GM19397 (cell line): ENCODE data around the gene LDB2.

ENCODE experiments used
- ATAC-seq: cut with Tn5 transposase; IDR thresholded peaks from one replicate; pipeline ENCODE4 v1.9.1; 2021; ENCODE audit warnings: mild to moderate bottlenecking, moderate library complexity; ENCODE audit not compliant: unreplicated experiment

LDB2 gene

DNA sequence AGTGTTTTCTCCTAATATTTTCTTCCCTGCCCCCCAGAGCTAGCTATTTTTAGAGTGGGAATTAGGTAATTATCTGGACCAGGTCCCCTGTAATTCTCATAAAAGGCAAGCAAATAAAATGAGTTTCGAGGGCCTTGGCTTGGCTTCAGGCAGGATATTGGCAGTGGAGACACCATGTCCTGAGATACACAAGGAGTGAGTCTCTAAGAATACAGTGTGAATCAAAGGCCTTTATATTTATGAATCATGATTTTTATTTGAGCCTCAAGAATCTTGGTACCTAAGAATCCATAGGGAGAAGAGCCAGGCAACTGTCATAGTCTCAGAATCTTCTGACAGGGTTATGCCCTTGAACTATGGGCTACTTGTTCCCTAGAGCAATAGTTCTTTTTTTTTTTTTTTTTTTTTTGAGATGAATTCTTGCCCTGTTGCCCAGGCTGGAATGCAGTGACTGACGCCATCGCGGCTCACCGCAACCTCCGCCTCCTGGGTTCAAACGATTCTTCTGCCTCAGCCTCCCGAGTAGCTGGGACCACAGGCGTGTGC, 205.4 kb downstream of the LDB2 start:
- ATAC-seq, result no peak

DNA sequence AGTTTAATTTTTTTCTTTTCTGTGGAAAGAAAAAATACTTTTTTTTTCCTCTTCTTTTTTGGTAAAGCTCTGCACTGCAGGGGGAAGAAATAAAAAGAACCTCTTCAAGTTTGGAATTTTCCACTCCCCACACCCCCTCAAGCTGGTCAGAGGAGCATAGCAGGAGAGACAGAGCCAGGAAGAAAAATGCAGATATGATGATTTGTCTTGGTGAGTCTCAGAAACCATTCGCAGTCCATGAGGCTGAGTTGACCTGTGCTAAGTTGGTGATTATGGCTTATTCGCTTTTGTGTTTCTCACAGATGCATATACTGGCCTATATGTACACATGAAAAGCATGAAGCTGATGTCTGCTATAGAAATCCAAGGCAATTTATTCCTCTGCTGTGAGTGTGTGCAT, 205.9 kb downstream of the LDB2 start:
- ATAC-seq, result no peak

DNA sequence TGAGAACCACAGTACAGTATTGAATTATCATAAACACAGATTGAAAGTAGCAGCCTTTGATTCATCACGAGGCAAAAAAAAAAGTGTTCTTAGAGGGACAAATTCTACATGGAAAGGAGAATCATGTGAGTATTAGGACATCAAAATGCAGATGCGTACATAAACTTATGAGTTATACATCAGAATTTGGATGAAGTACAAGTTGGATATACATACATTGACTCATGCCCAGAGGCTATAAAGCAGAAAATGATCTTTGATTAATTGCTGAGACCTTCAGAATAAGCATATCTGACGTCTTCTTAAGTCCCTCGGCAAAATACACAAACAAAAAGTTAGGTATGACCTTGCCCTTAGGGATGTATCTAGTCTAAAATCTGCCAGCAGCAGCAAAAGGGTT, 206.4 kb downstream of the LDB2 start:
- ATAC-seq, result no peak

DNA sequence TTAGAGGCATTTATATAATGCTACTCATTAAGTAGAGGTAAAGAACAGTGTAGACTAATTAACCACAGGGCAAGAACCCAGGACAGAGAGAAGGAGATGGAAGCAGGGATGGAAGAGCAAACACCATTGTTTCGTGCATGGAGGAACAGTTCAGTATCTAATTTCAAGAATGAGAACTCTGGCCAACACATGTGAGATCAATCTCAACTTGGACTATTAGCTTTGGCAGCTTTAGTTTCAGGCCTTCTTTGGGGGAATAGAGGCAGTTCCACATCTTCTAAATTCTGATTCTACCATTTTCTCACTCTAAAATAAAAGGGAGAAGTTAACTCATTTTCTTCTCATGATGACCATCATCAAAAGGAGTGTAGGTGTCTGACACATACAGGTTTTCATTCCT, 207.0 kb downstream of the LDB2 start:
- ATAC-seq, result no peak

DNA sequence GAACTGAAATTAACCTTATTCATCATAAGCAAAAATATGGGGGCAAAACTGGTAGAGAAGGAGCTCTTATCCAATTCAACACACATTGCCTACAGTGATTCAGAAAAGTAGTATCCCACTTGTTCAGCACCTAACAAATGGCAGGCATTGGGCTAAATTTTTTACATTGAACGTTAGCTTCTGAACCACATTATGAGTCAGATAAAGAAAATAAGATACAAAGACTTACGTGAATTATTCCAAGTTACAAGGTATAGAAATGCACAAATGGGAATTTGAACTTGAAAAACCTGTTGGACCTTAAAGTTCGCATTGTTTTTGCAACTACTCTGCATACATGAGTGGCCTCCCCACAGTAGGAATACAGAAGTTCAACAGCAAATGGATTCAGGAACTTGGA, 210.6 kb downstream of the LDB2 start:
- no peak for ATAC-seq

DNA sequence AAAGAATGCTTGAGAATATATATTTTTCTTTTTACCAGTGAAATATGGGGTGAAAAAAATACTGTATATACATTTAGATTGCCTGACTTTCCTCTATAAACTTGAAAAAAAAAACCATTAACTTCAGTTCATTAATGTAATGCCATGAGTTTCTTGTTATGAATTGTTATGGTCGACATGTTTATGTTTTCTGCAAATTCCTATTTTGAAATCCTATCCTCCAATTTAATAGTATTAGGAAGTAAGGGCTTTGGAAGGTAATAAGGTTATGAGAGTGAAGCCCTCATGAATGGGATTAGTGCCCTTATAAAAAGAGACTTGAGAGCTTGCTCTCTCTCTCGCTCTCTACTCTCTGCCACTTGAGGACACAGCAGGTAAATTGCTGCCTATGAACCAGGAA, 211.4 kb downstream of the LDB2 start:
- no peak for ATAC-seq

DNA sequence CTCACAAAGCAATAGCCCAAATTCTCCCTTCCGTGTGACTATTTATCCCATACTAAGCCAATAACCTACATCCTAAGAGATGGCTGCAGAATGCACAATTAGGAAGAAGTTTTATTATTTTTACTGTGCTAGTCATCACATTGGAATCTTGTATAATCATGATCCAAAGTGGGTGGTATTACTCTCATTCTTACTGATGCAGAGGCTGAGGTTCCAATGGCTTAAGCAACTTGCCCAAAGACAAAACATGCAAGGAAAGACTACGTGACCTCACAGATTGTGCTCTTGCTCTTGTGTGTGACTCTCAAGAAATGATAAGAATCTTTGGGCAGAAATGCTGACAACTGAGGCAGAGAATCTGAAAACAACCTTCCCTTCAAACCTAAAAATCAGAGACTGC, 212.2 kb downstream of the LDB2 start:
- no peak for ATAC-seq

DNA sequence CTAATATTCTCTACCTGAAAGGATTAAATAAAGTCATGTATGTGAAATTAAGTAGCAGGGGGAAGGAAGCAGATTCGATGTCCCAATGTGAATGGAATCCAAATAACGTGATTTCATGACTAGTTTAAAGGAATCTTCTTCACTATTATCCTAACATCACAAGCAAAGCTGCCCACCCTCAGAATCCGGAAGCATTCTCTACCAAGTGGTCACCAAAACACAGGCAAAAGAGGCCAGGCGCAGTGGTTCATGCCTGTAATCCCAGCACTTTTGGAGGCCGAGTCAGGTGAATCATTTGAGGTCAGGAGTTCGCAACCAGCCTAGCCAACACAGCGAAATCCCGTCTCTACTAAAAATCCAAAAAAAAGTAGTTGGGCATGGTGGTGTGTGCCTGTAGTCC, 212.9 kb downstream of the LDB2 start:
- ATAC-seq, result no peak

DNA sequence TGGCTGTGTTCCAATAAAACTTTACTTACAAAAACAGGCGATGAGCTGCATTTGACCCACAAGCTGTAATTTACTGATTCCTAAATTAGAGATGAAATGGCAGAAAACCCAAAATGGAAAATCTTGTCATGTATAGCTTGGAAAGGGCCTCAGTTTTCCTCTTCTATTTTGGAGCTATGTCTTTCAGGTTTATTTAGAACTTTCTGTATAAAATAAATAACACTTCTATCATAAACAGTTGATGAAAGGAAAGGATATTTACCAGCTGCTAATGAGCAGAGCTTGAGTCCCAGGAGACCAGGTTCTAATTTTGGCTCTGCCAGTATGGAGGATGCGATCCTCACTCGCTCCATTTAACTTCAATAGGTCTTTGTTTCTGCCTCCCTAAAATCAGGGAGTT, 213.5 kb downstream of the LDB2 start:
- no peak for ATAC-seq

DNA sequence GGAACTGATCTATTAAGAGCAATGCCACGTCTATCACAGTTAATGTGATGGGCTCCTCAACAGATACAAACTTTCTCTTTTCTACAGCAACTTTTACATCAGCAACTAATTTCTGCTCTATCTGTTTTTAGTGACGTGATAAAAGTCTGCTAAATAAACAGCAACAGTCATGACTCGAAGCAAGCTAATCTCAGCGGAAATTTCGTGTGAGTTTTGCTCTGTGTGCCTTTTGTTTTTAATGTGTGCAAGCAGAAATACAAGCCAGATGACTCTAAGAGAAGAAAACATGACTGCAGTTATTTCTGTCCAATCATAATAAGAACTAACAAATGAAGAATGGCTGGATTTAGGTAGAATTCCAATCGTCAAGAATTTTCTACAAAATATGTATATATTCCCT, 214.3 kb downstream of the LDB2 start:
- ATAC-seq, result no peak

DNA sequence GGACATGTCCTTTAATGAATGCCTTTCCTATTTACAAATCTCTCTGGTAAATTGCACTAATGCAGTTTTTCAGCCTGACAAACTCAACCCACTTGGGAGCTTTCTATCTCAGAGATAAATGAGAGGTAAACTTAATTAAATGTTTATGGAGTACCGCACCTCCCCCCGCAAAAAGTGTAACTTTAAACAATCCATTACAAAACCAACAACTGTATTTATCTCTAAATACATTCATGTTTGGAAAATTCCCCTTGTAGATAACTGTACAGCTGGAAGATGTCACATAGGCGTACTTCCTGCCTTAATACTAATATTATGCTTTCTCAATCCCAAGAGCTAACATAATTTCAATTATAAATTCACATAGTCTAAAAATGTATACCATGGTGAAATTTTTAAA, 215.5 kb downstream of the LDB2 start:
- no peak for ATAC-seq

DNA sequence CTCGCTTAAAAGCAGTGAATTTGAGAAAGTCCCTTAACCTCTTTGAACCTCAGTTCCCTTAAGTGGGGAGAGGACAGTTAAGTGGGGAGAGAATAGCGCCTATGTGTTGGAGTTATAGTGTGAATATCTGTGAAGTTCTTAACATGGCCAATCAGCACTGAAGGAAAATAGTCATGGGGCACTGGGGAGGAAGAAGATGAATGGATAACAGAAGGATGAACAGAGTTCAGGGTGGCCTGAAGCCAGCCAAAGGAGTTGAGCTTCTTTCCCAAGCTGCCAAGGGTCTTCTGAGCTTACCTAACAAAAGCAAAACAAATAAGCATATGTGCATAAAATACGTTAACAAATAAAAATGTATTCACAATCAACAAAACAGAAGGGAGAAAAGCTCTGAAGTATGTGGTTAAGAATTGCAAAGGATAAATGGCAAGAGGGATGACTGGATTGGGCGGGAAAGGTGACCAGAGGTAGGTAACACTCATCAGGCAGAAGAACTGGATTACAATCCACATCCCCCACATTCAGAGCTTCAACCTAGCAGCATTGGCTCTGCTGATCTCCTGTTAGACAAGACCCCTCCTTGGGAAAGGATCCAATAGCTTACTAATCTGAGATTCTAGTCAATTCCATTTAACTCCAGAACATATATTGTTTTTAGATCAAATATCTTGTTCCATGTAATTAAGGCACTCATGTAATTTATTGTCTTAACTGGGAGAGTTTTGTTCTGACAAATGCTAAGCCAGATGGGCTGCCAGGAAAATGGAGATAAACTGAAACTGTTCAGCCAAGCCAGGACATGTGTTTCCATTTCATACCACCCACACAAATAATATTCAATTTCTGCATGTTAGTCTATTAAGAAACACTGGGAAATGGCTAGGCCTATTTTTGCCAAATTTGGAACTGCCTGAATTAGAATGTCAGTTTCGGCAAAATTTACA, 221.2 kb downstream of the LDB2 start:
- no peak for ATAC-seq

DNA sequence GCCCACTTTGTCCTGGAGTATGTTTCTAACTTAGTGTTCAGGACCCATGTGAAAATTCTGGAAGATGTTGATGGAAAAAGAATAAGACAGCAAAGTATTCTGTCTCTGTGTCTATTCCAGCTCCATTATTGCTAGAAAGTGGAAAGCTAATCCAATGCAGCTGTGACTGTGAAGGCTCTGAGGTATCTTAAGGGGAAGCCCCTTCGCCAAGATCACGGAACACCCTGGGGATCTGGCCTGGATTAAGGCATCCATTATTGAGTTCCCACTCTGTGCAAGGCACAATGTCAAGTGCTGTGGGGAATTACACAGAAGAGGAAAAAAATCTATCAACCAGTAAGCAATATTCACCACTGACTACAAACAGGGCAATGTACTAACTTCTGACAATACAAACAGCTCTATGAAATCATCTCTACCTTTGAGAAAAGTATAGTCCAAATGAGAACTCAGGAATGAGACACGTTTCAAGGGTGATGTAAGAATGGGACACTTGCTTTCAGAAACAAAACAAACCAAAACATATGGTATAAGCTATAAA, 222.1 kb downstream of the LDB2 start:
- ATAC-seq, result no peak

DNA sequence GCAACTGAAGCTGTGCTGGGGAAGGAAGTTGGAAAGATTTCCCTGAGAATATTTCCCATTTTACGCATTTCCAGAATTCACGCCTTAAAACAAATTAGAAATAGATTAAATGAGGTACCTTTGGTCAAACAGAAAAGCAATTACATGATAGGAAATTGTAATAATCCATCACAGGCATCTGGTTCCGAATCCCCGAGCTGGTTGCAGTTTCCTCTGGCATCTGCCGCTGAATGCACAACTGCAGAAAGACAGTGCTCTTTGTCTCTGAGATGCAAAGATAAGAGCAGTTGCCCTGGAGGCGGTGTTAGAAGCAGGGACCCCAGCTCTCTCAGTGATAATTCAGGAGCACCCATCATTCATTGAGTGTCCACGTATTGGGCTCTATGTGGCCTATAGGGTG, 224.4 kb downstream of the LDB2 start:
- no peak for ATAC-seq

DNA sequence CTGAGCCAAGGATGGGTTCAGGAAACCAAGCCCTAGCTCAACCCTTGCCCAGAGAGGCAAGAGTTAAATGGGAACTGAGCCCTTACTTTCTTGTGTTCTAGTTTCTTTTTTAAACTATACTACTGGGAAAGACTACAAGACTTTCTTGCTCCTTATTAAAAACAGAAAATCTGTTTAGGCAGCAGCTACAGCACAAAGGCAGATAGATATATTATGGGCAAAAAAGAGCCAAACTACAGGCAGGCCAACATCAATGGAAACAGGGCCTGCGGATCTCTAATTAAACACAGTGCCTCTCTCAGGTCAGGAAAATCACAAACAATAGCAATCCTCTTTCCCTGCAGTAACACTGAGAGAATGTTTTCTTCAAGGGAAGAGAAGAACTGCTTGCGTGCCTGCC, 226.0 kb downstream of the LDB2 start:
- ATAC-seq, result no peak

DNA sequence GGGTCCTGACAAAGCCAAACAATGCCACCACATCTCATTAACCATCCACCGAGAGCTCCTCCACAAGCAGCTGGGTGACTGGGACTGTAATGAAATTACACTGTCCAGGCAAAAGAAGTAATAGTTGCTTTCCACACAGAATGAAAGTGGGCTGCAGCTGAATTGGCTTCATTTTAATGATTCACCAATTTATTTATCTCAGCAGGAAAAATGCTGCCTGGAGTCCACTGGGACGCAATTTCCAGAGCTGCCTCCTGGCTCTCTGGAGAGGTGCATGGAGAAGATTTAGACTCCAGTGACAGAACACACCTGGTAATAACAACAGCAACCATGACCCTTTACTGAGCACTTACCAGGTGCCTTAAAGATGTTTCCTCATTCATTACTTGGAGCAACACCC, 226.7 kb downstream of the LDB2 start:
- ATAC-seq, result no peak

DNA sequence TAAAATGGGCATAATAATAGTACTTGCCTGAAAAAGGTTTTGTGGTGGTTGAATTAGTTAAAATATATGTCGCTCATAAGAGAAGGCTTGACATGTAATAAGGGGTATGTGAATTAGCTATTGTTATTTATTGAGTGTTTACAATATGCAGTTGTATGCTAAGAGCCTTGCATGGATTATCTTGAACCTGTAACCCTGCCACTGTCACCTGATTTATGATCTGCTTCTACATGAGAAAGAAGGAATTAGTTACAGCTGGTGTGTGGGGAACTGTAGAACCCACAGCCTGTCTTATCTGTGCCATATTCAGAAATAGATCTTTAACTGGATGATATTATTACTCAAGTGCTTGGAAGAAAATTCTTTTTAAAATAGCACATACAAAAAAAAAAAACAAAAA, 227.7 kb downstream of the LDB2 start:
- no peak for ATAC-seq

DNA sequence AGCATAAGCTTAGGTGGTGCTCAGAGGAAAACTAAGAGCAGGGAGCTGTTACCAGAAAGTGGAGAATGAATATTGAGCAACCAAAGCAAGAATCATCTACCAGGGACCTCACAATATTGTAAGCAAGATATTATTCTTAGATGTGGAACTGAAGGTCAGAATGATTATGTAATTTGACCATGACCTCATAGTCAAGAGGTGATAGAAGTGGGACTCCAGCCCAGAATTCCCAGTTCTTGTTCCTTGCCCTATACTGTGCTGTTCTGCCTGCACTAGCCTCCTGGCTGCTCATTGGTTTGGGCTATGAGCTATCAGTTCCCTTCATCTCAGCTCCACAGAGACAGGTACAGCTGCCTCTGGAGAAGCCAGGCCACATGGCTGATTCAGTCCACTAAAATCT, 229.4 kb downstream of the LDB2 start:
- ATAC-seq, result no peak

DNA sequence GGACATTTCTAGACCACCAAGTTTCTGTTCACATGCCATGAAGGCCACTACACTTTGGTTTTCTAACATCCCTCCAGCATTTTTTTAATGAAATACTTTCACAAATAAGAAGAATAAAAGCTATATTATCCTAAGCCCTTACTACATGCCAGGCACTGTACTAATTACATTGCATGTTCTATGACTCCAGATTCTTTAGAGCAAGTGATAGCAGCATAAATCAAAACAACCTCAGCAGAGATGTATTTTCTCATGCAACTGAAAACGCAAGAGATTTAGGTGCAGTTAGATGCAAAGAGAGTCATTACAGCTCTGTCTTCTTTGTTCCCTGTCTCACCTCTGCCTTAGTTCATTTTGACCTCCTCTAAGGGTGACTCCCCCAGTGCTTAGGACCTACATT, 230.0 kb downstream of the LDB2 start:
- no peak for ATAC-seq

DNA sequence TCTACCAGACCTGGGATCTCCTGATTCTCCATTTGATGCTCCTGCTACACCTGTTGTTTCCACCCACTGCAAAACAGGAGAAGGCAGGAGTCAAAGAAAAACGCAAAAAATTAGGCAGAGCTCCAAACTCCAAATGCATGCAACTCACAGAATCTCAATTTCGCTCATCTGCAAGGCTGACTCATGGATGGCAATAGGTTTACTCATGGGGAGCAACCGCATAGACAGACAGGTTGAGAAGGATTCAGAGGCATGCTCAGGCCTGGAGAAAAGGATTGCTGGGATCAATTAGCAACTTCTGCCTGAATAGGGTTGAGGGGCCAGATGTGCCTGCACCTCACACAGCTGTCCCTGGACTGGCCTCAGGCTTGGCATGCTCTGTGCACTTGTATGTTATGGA, 231.0 kb downstream of the LDB2 start:
- no peak for ATAC-seq

DNA sequence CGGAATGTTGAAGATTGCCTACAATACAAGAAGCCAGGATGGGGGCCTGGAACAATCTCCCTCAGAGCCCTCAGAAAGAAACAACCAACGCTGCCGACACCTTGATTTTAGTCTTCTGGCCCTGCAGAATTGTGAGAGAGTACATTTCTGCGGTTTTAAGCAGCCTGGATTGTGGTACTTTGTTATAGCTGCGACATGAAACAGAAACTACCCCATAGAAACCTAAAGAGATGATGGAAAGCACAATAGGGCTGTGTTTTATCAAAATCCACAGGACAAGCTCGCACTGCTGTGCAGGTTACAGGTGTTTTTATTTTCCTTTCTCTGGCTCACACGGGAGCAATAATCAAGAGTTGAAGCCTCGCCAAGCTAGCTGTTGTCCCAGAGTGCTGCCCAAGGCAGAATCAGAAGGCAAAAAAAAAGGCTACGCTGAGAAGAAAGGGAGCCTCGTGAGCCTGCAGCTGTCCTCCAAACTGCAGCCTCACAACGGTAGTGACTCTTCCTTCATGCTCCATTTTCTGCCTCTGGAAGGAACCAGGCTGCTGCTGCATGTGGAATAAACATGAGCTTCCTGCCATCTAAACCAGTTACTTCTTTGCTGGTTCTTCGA, 232.4 kb downstream of the LDB2 start:
- no peak for ATAC-seq

DNA sequence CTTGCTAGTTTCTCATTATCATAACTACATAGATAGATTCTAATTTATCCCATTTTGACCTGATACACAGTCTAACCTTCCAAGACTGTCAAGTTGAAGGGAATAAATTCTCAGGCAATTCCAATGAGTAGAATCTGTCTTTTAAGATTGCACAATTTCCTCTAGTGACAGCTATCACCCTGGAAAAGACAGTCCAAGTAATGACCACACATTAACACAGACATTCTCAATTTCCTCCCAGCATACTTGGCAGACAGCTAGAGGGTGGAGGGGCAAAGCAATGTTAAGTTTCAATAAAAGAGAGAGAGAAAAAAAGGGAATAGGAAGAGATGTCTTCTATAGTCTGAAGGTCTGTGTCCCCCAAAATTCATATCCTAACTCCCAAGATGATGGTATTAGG, 234.7 kb downstream of the LDB2 start:
- ATAC-seq, result no peak
